ENCODE results near the gene SLC23A2. TPM values are rescaled to one million over a fixed set of nuclear protein-coding genes. Genes with fewer than 3 reads are reported as not detected.
A peak's percentile ranks its signal among the peaks of the same experiment; 100 is the strongest.

The SLC23A2 gene
- total RNA-seq, 1 donor = 14.2 TPM

DNA sequence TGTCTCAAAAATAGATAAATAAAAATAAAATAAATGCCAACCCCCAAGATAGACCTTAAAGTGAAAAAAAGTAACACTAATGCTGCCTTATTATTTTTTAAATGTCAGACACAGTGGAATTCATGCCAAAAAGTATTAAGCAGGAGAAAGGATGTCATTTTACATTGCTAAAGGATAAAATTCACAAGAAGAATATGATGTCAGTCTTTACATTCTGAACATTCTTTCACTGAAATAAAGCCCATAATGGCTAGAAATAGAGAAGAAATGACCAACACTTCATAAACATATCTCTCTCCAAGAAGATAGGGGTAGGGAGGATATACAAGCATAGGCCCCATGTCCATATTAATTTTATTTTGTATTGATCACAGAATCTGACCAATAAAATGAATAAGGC is 47.4 kb downstream of the SLC23A2 start:
- DNase-seq (ENCODE audit: low read depth) = no peak
- TF ChIP-seq, protein P1, sequence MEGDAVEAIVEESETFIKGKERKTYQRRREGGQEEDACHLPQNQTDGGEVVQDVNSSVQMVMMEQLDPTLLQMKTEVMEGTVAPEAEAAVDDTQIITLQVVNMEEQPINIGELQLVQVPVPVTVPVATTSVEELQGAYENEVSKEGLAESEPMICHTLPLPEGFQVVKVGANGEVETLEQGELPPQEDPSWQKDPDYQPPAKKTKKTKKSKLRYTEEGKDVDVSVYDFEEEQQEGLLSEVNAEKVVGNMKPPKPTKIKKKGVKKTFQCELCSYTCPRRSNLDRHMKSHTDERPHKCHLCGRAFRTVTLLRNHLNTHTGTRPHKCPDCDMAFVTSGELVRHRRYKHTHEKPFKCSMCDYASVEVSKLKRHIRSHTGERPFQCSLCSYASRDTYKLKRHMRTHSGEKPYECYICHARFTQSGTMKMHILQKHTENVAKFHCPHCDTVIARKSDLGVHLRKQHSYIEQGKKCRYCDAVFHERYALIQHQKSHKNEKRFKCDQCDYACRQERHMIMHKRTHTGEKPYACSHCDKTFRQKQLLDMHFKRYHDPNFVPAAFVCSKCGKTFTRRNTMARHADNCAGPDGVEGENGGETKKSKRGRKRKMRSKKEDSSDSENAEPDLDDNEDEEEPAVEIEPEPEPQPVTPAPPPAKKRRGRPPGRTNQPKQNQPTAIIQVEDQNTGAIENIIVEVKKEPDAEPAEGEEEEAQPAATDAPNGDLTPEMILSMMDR (IDR thresholded peaks at IDR 0.05; ENCODE audit: insufficient read depth, low read depth, low read length) = no peak
- H3K4me3 ChIP-seq (ENCODE audit: low read depth, low read length) = no peak overlapping the region

DNA sequence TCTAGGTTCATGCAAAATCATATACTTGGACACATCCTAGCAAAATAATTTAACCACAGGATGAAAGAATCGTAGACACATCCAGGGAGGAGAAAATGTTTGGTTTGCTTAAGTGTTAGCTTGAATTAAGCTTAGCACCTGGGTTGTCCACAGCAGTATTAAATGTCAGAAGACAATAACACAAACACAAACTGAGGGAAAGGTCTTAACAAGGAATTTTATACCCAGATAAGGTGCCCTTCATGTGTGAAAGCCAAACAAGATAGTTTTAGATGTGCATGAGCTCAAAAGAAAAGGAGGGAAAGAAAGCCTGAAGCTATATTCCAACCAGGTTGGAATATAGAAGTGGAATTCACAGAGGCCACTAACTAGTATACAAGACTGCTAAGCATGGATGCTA is 49.1 kb downstream of the SLC23A2 start:
- no peak for DNase-seq (ENCODE audit: low read depth)
- TF ChIP-seq, protein P1 (IDR thresholded peaks at IDR 0.05; ENCODE audit: insufficient read depth, low read depth, low read length) = no peak
- H3K4me3 ChIP-seq (ENCODE audit: low read depth, low read length) = no peak overlapping the region

DNA sequence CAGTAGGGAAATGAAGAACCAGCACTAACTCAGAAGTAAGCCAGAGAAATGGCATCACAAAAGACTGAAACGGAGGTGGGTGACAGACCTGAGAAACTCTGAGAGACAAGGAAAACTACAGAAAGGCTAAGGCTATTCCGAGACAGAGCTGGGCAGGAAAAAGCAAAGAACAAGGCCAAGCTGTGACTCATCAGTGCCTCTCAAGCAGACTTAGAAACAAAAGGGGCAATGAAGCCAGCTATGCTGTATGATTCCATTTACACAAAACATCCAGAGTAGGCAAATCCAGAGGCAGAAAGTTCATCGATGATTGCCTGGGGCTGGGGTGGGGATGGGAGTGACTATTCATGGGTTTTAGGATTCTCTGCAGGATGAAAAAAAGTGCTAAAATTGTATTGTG is 50.0 kb downstream of the SLC23A2 start:
- no peak overlapping the region for H3K4me3 ChIP-seq (ENCODE audit: low read depth, low read length)
- TF ChIP-seq, protein P1 (IDR thresholded peaks at IDR 0.05; ENCODE audit: insufficient read depth, low read depth, low read length) = no peak
- peak; percentile 70 for DNase-seq (ENCODE audit: low read depth)

DNA sequence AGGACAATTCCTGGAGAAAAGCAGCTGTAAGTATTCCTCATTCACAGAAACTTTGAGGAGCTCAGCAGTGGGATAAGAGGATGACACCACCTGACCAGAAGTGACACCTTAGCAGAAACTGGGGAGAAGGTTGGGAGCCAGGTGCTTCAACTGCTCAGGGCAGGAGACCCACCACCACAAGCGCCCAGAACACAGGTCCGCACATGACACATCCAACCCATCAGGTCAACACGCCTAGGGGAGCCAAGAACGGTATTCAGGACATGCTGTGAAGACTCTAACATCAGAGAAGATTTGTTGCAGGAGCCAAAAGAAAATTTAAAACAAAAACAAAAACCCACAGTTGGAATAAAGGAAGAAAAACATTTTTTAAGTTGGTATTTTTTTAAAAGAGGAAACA is 50.5 kb downstream of the SLC23A2 start:
- H3K4me3 ChIP-seq (ENCODE audit: low read depth, low read length) = no peak overlapping the region
- TF ChIP-seq, protein P1 (IDR thresholded peaks at IDR 0.05; ENCODE audit: insufficient read depth, low read depth, low read length) = no peak
- DNase-seq (ENCODE audit: low read depth) = no peak

DNA sequence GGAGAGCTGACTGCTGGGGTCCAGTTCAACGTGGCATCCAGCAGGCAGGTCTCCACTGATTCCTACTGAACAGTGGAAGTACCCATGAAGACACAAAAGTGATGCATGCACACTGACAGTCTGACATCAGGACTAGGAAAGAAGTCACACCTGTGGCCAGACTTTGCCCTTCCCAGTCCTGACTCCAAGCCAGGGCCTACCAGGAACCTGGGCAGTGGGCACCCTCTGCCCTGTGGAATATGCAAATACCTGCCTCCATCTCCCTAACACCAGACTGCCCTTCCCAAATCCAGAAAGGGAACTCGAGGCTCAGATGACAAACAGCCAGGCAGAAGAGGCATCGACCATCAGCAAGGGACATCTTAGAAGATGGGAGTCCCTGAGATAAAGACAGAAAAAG is 50.9 kb downstream of the SLC23A2 start:
- TF ChIP-seq, protein P1 (IDR thresholded peaks at IDR 0.05; ENCODE audit: insufficient read depth, low read depth, low read length) = no peak
- no peak overlapping the region for H3K4me3 ChIP-seq (ENCODE audit: low read depth, low read length)
- no peak for DNase-seq (ENCODE audit: low read depth)

DNA sequence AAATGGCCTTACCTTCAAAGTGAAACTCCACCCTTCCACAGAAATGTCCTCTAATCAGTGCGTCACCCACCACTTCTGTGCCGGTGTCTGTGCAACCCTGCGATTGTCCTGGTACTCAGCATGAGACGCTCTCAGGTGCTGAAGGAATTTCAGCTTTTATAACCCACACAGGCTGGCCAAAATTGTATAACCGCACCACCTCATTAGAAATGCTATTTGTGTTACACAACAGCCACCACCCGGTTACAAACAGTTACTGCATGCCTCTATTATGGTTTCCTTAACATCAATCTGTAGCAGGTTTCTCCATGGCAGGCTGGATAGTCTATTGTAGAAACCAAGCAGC is 51.5 kb downstream of the SLC23A2 start:
- DNase-seq (ENCODE audit: low read depth) = peak; percentile 56
- no peak overlapping the region for H3K4me3 ChIP-seq (ENCODE audit: low read depth, low read length)
- TF ChIP-seq, protein P1 (IDR thresholded peaks at IDR 0.05; ENCODE audit: insufficient read depth, low read depth, low read length) = peak; percentile 73

DNA sequence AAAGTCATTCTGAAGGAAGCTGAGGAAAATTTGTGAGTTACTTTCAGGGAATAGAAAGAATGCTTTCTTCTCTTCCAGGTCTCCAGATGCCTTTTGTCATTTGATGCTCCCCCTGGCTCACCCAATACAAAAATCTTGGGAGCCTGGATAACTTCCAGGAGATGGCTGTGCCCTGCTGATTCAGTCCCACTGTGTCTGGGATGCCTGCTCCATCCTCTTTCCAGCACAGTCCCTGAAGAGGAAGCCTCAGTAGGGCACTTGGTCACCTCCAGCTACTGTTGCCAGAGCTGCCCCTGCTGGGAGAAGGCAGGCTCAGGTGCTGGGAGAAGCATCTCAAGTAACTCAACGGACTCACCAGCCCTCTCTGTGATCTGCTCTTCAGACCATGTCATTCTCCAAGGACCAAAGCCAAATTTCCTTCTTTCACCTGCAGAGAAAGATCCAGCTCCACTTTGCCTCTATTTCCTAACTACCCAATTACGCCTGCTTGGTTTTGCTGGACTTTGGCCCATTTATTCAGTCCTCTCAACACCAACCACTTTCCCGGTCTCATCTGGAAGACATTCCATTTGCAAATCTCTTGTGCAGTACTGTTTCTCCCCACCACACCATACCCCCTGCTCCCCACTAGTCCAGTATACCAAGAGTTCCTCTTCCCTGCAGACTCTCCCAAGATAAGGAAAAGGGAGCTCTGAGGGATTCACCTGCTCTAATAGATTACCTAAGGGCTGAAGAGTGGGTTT is 53.3 kb downstream of the SLC23A2 start:
- no peak for DNase-seq (ENCODE audit: low read depth)

More for the DNA sequence above, 53.3 kb downstream of the SLC23A2 start:
- TF ChIP-seq, protein P1 (IDR thresholded peaks at IDR 0.05; ENCODE audit: insufficient read depth, low read depth, low read length) = no peak
- no peak overlapping the region for H3K4me3 ChIP-seq (ENCODE audit: low read depth, low read length)

Data from fibroblast of villous mesenchyme (primary cell).